Kidney (tissue), 14 donors: Measurements from ENCODE around the gene KPNA2. TPM values are rescaled to one million over a fixed set of nuclear protein-coding genes. Genes with fewer than 3 reads are reported as not detected.
"Not testable (repeated sequence)": the region's sequence is repeated elsewhere in the genome, so short reads cannot be mapped to it uniquely, and the experiment has no call there.

Experiments
- DNase-seq, 5 donors: peaks; one replicate each; pipeline ENCODE4 v3.0.0-alpha.2; 2013 to 2020
- FAIRE-seq: peaks from 2 replicates; lab custom pipeline; 2012; peaks lifted over from hg19 to GRCh38; lab: Jason Lieb, UNC
- H3K27ac ChIP-seq, 2 donors: one replicate each; pipeline ENCODE4 v1.7.0; 2013; ENCODE audit warnings: low read depth in 2 of 2, low read length in 2 of 2, inconsistent platforms in 1 of 2
- H3K27me3 ChIP-seq: one replicate; pipeline ENCODE4 v1.7.1; 2013; ENCODE audit warnings: low read length, inconsistent platforms; ENCODE audit not compliant: control insufficient read depth, insufficient read depth
- H3K36me3 ChIP-seq, 3 donors: one replicate each; pipeline versions ENCODE4 v1.7.0 to v1.7.1; 2013; ENCODE audit warnings: low read length in 3 of 3, control low read depth in 1 of 3, inconsistent platforms in 1 of 3; ENCODE audit not compliant: insufficient read depth in 3 of 3, control insufficient read depth in 2 of 3
- H3K4me1 ChIP-seq, 3 donors: one replicate each; pipeline versions ENCODE4 v1.7.0 to v1.7.1; 2013; ENCODE audit warnings: low read length in 3 of 3, inconsistent platforms in 1 of 3, low read depth in 1 of 3; ENCODE audit not compliant: control insufficient read depth in 2 of 3, insufficient read depth in 2 of 3
- H3K4me3 ChIP-seq, 3 donors: one replicate each; pipeline versions ENCODE4 v1.7.0 to v1.8.1; 2013; ENCODE audit warnings: low read length in 3 of 3, control low read depth in 1 of 3, inconsistent platforms in 1 of 3
- H3K9ac ChIP-seq, 3 donors: one replicate each; pipeline versions ENCODE4 v1.7.0 to v1.7.1; 2013; ENCODE audit warnings: low read length in 3 of 3, control low read depth in 1 of 3, inconsistent platforms in 1 of 3
- H3K9me3 ChIP-seq, 3 donors: one replicate each; pipeline versions ENCODE4 v1.7.0 to v1.7.1; 2013; ENCODE audit warnings: low read length in 3 of 3, control low read depth in 1 of 3, inconsistent platforms in 1 of 3; ENCODE audit not compliant: control insufficient read depth in 2 of 3, insufficient read depth in 1 of 3
- CTCF ChIP-seq: IDR thresholded peaks from 3 replicates; pipeline ENCODE4 v1.5.1; 2012; ENCODE audit warnings: mild to moderate bottlenecking, moderate library complexity, borderline replicate concordance; ENCODE audit not compliant: insufficient read depth; ENCODE audit errors: extremely low read depth
- intact Hi-C: fragments of 100-400 bp; cut with DNase I; formaldehyde crosslinking; loops from one replicate; pipeline ENCODE4 v1.11.1; 2022
- polyA plus RNA-seq: library from polyadenylated mRNA; stranded (reverse); fragments of 350-450 nt; fragmentation: Illumina TruSeq; extraction: RNeasy Lipid Tissue Mini Kit (QIAGEN cat#74804); gene quantifications from one replicate; pipeline ENCODE4 v1.2.3, GENCODE V29; 2014; ENCODE audit warnings: low read depth, low replicate concordance; ENCODE audit not compliant: insufficient read depth
- total RNA-seq: library from RNA; stranded (reverse); fragmentation: NEBNext Ultra II Directional; extraction: Animal tissue kit (Norgen Biotek cat#: 25700); gene quantifications from one replicate; pipeline ENCODE4 v1.2.1, GENCODE V29; 2021
- donor health status: control.
- donor health status: control.
- donor health status: control.
- donor health status: control.
- donor health status: control.
- donor health status: DM: yes; HTN: yes; CAD: no.
- donor health status: Normal renal cell carcinoma (clear cell type).

Gene KPNA2
- total and polyA plus RNA-seq, 2 donors from 2014 or later: 23.3 to 27.4 TPM

- no peaks in the 10 kb centered on the region for H3K9me3 ChIP-seq
- no peak for TF ChIP-seq CTCF
- no peak for FAIRE-seq
- no peak overlapping the region for H3K4me3 ChIP-seq
- no peaks in the 10 kb centered on the region for H3K36me3 ChIP-seq
- H3K27me3 ChIP-seq: no peaks in the 10 kb centered on the region
- DNase-seq: no peak
- H3K4me1 ChIP-seq: no peaks in the 10 kb centered on the region
- intact Hi-C loops: no loop called here
- no peak overlapping the region for H3K9ac ChIP-seq
- no peak overlapping the region for H3K27ac ChIP-seq
Measured at GRCh38 chr17:68060336-68060735, 24.8 kb downstream of the KPNA2 start.

DNA sequence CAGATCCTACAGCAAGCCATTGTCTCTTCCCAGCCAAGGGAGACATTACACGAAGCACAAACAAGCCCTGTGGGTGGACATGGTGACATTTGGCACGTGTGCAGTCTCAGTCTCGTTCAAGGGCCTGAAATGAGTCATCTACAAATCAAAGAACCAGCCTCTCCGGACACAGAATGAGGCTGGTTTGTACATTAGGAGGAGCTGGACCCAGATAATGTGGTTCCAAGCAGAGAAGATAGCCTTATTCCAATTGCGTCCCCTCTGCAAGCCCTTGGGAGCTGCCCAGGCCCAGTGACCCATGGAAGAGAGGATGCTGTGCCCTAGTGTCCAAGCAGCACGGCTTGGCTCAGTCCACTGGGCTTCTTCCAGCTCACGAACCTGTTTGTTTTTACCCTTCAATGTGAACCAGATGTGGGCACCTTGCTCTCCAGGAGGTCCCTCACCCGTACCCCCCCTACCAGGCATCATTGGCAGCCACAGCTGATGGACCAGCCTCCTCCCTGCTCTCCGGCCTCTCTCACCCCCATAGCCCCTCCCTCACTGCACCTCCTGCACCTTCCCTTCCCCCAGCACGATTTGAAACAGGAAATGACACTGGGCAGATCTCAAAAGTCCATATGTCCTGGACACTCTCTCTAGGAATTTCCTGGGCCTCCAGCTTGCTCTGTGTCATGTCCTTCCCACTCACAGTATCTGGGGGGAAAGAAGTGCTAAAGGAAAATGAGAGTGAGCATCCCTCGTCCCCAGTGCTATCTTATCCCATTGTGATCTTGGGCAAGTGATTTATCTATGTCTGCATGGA, 26.2 kb downstream of the KPNA2 start:
- no peaks in the 10 kb centered on the region for H3K4me1 ChIP-seq
- no peak overlapping the region for H3K9ac ChIP-seq
- no peak for TF ChIP-seq CTCF
- no peak for DNase-seq
- H3K27ac ChIP-seq: no peak overlapping the region
- intact Hi-C loops: no loop called here
- no peak overlapping the region for H3K4me3 ChIP-seq
- no peaks in the 10 kb centered on the region for H3K27me3 ChIP-seq
- no peaks in the 10 kb centered on the region for H3K36me3 ChIP-seq
- H3K9me3 ChIP-seq: no peaks in the 10 kb centered on the region
- FAIRE-seq: no peak

DNA sequence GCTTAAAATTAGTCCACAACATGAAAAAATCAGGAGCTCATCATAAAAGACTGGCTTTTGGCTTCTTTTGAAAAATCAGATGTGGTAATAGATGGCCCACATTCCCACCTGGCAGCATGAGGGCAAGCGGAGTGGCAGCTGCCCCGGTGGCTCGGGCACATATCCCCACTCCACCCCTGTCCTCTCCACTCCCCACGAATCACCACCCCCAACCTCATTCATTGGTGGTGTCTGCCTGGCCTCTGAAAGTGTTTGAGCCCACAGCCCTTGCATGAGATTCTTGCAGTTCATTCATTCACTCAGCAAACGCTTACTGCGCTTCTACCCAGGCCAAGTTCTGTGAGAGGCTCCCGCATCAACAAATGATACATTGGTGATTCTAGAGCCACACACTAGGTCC, 29.8 kb downstream of the KPNA2 start:
- H3K4me3 ChIP-seq, H3K4me1 ChIP-seq, DNase-seq, H3K9ac ChIP-seq, intact Hi-C loops, H3K36me3 ChIP-seq, FAIRE-seq, H3K27me3 ChIP-seq, H3K9me3 ChIP-seq, H3K27ac ChIP-seq: not testable (repeated sequence)

DNA sequence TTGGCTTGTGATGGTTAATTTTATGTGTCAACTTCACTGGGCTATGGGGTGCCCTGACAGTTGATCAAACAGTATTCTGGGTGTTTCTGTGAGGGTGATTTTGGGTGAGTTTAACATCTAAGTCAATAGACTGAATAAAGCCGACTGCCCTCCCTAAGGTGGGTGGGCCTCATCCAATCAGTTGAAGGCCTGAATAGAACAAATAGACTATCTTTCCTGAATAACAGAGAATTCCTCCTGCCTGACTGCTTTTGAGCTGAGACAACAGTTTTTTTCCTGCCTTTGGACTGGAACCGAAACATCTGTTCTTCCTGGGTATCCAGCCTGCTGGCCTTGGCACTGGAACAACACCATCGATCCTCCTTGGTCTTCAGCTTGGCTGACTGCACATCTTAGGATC, 33.0 kb downstream of the KPNA2 start:
- H3K4me1 ChIP-seq, intact Hi-C loops, FAIRE-seq, H3K9ac ChIP-seq, DNase-seq, H3K27me3 ChIP-seq, H3K9me3 ChIP-seq, H3K27ac ChIP-seq, H3K36me3 ChIP-seq, H3K4me3 ChIP-seq: not testable (repeated sequence)

GRCh38 chr17:68070582-68071444, 35.3 kb downstream of the KPNA2 start:
- H3K9ac ChIP-seq, H3K27ac ChIP-seq, H3K27me3 ChIP-seq, H3K4me3 ChIP-seq, H3K9me3 ChIP-seq, H3K4me1 ChIP-seq, intact Hi-C loops, H3K36me3 ChIP-seq, FAIRE-seq: not testable (repeated sequence)
- DNase-seq: peak in 3 of 5 donors; percentile 7 to 85 (median 22)
